IMR-90 (cell line): ENCODE results near the gene NKG7.
A peak's percentile ranks its signal among the peaks of the same experiment; 100 is the strongest.

ENCODE experiments used
- MAFK ChIP-seq: IDR thresholded peaks from 2 replicates; pipeline ENCODE4 v1.6.1; 2012; ENCODE audit warnings: low read depth, low read length, improper control_type of control experiment
- MXI1 ChIP-seq: IDR thresholded peaks from 2 replicates; pipeline ENCODE4 v1.6.1; 2012; ENCODE audit warnings: low read depth, mild to moderate bottlenecking, low read length, moderate library complexity, borderline replicate concordance
- POLR2A ChIP-seq: IDR thresholded peaks from 2 replicates; pipeline ENCODE4 v1.6.1; 2012; ENCODE audit warnings: mild to moderate bottlenecking, low read depth, low read length
- RAD21 ChIP-seq: IDR thresholded peaks from 2 replicates; pipeline ENCODE4 v1.6.1; 2012; ENCODE audit warnings: low read length, improper control_type of control experiment
- TF ChIP-seq, protein P1 (sequence below): conservative IDR thresholded peaks from 2 replicates; pipeline ENCODE4 v1.5.1; 2012; ENCODE audit warnings: mild to moderate bottlenecking, low read depth, low read length, improper control_type of control experiment

- TF ChIP-seq, protein P1, sequence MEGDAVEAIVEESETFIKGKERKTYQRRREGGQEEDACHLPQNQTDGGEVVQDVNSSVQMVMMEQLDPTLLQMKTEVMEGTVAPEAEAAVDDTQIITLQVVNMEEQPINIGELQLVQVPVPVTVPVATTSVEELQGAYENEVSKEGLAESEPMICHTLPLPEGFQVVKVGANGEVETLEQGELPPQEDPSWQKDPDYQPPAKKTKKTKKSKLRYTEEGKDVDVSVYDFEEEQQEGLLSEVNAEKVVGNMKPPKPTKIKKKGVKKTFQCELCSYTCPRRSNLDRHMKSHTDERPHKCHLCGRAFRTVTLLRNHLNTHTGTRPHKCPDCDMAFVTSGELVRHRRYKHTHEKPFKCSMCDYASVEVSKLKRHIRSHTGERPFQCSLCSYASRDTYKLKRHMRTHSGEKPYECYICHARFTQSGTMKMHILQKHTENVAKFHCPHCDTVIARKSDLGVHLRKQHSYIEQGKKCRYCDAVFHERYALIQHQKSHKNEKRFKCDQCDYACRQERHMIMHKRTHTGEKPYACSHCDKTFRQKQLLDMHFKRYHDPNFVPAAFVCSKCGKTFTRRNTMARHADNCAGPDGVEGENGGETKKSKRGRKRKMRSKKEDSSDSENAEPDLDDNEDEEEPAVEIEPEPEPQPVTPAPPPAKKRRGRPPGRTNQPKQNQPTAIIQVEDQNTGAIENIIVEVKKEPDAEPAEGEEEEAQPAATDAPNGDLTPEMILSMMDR, result no peak
- TF ChIP-seq MXI1, result peak; percentile 87
- no peak for TF ChIP-seq RAD21
- peak; percentile 57; the same call in 1 of the 2 replicates for TF ChIP-seq POLR2A
- no peak for TF ChIP-seq MAFK
These were observed 4.7 kb downstream of the NKG7 start for GRCh38 chr19:51367565-51368365.
